ENCODE measurements around the gene PCGF5.
A peak's percentile ranks its signal among the peaks of the same experiment; 100 is the strongest.

The PCGF5 gene

DNA sequence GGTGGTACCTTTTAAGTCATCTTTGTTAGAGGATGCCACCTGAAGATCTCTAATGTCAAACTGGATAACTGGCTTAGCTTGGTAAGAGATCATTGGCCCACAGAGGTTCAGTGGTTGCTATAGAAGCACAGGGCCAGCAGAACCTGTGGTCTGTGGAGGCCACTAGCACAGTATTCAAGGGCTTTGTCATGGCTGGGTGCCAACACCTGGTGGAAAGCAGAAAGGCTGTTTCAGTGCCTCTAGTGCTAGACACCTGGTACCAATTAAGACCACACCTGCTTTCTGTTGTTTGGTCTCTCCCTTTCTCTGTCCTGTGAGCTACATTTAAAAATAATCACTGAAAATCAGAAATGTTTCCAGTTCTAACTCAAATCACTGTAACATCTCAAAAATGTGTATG lies 10.0 kb upstream of the PCGF5 start:
- Histone ChIP-seq H3K9ac (ENCODE audit: low read length) (no peak overlapping the region), H3K79me2 (ENCODE audit: low read length) (peaks cover 42% of the 10 kb centered on the region), H3K4me3 (ENCODE audit: low read length) (no peak overlapping the region), H3K27ac (ENCODE audit: low read length) (no peak overlapping the region), H3K36me3 (replicated peaks; ENCODE audit: low read depth, low read length) (no peaks in the 10 kb centered on the region), H3K27me3 (ENCODE audit: low read depth, low read length) (no peaks in the 10 kb centered on the region), H3K9me3 (ENCODE audit: insufficient read depth, low read length) (no peaks in the 10 kb centered on the region), H4K20me1 (ENCODE audit: insufficient read depth, low read length) (peaks cover 13% of the 10 kb centered on the region; the same call in 1 of the 2 replicates), H2AFZ (ENCODE audit: low read depth, low read length) (no peak overlapping the region), H3K4me2 (ENCODE audit: low read length) (no peak overlapping the region), H3K4me1 (ENCODE audit: low read length) (peaks cover 52% of the 10 kb centered on the region)
- no peak for TF ChIP-seq EZH2phosphoT487 (IDR thresholded peaks at IDR 0.05; ENCODE audit: low read depth)
- TF ChIP-seq, protein P1, sequence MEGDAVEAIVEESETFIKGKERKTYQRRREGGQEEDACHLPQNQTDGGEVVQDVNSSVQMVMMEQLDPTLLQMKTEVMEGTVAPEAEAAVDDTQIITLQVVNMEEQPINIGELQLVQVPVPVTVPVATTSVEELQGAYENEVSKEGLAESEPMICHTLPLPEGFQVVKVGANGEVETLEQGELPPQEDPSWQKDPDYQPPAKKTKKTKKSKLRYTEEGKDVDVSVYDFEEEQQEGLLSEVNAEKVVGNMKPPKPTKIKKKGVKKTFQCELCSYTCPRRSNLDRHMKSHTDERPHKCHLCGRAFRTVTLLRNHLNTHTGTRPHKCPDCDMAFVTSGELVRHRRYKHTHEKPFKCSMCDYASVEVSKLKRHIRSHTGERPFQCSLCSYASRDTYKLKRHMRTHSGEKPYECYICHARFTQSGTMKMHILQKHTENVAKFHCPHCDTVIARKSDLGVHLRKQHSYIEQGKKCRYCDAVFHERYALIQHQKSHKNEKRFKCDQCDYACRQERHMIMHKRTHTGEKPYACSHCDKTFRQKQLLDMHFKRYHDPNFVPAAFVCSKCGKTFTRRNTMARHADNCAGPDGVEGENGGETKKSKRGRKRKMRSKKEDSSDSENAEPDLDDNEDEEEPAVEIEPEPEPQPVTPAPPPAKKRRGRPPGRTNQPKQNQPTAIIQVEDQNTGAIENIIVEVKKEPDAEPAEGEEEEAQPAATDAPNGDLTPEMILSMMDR (IDR thresholded peaks at IDR 0.05; ENCODE audit: low read depth, low read length): no peak

DNA sequence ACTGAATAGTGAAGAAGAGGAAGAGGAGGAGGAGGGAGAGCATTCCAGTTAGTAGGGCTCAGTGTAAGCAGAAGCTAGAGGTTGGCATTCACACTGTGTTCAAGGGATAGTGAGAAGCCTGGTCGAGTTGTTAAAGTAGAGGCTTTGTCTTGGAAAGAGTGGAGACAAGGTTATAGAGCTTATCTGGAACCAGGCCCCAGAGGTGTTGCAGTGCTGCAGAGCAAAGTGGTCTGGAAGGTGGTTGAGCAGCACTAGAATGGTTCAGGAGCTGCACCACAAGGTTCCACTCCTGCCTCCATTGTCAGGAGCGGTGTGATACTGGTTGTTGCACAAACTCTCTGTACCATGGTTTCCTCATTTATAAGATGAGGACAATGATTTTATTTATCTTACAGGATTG lies 8.8 kb upstream of the PCGF5 start:
- no peak overlapping the region for H3K27ac ChIP-seq (ENCODE audit: low read length)
- H3K4me1 ChIP-seq (ENCODE audit: low read length): peaks cover 57% of the 10 kb centered on the region

DNA sequence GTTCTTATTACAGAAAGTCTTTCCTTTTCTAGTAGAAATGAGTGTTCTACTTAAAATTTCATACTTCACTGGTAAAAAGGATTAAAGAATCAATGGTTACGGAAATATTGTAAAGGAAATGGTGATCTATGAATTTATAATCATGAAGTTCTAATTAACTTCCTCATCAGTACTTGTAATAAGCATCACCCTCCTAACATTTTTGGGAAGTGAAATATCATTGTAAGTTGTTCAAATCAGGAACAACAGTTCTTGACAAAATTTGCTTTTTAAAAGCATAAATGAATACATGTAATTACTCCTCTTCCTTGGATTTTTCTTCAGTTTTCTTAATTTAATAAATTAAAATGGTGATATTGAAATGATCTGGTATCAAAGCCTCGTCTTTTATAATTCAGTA lies 5.6 kb upstream of the PCGF5 start:
- peak overlapping the region; percentile 14; the same call in 1 of the 2 replicates for H3K4me3 ChIP-seq (ENCODE audit: low read length)
- no peaks in the 10 kb centered on the region for H3K9me3 ChIP-seq (ENCODE audit: insufficient read depth, low read length)
- H4K20me1 ChIP-seq (ENCODE audit: insufficient read depth, low read length): peaks cover 7% of the 10 kb centered on the region; the same call in 1 of the 2 replicates
- no peaks in the 10 kb centered on the region for H3K27me3 ChIP-seq (ENCODE audit: low read depth, low read length)
- peak overlapping the region; percentile 56 for H3K4me2 ChIP-seq (ENCODE audit: low read length)
- H3K36me3 ChIP-seq (replicated peaks; ENCODE audit: low read depth, low read length): no peaks in the 10 kb centered on the region
- no peak for TF ChIP-seq EZH2phosphoT487 (IDR thresholded peaks at IDR 0.05; ENCODE audit: low read depth)
- 0 out of 2 replicates have a peak overlapping the region, but pooled peaks have one; percentile 14 for H3K27ac ChIP-seq (ENCODE audit: low read length)
- peaks cover 36% of the 10 kb centered on the region for H3K79me2 ChIP-seq (ENCODE audit: low read length)
- no peak overlapping the region for H2AFZ ChIP-seq (ENCODE audit: low read depth, low read length)
- H3K9ac ChIP-seq (ENCODE audit: low read length): no peak overlapping the region
- peaks cover 41% of the 10 kb centered on the region for H3K4me1 ChIP-seq (ENCODE audit: low read length)

More for the DNA sequence above, 8.8 kb upstream of the PCGF5 start:
- no peaks in the 10 kb centered on the region for H3K9me3 ChIP-seq (ENCODE audit: insufficient read depth, low read length)
- no peaks in the 10 kb centered on the region for H3K36me3 ChIP-seq (replicated peaks; ENCODE audit: low read depth, low read length)
- TF ChIP-seq, protein P1 (IDR thresholded peaks at IDR 0.05; ENCODE audit: low read depth, low read length): no peak
- H3K79me2 ChIP-seq (ENCODE audit: low read length): peaks cover 45% of the 10 kb centered on the region
- no peak overlapping the region for H2AFZ ChIP-seq (ENCODE audit: low read depth, low read length)
- no peaks in the 10 kb centered on the region for H3K27me3 ChIP-seq (ENCODE audit: low read depth, low read length)
- no peak overlapping the region for H3K4me3 ChIP-seq (ENCODE audit: low read length)
- H3K4me2 ChIP-seq (ENCODE audit: low read length): no peak overlapping the region
- H4K20me1 ChIP-seq (ENCODE audit: insufficient read depth, low read length): peaks cover 14% of the 10 kb centered on the region; the same call in 1 of the 2 replicates
- no peak overlapping the region for H3K9ac ChIP-seq (ENCODE audit: low read length)

DNA sequence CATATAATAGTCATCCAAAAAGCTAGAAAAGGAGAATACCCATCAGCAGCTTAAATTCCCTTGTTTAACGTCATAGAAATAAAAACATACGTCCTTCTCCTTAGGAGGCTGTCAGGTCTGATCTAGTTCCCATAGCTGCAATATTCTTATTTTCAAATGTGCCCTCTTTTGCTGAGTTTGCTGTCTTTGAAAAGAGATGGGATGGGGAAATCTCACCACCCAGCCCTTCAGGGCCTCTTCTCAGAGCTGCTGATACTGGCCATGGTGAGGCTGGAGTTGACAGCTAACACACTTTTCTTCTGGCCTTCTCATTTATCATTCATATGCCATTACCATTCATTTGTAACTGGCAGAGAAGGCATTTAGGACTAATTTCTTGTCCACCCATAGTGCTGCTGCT lies 5.1 kb upstream of the PCGF5 start:
- no peak overlapping the region for H2AFZ ChIP-seq (ENCODE audit: low read depth, low read length)
- peaks cover 31% of the 10 kb centered on the region for H3K79me2 ChIP-seq (ENCODE audit: low read length)
- H4K20me1 ChIP-seq (ENCODE audit: insufficient read depth, low read length): peaks cover 7% of the 10 kb centered on the region; the same call in 1 of the 2 replicates
- no peak overlapping the region for H3K4me3 ChIP-seq (ENCODE audit: low read length)
- 0 out of 2 replicates have a peak overlapping the region, but pooled peaks have one; percentile 14 for H3K27ac ChIP-seq (ENCODE audit: low read length)
- H3K9ac ChIP-seq (ENCODE audit: low read length): no peak overlapping the region
- H3K4me1 ChIP-seq (ENCODE audit: low read length): peaks cover 38% of the 10 kb centered on the region
- H3K4me2 ChIP-seq (ENCODE audit: low read length): peak overlapping the region; percentile 56
- no peak for TF ChIP-seq EZH2phosphoT487 (IDR thresholded peaks at IDR 0.05; ENCODE audit: low read depth)
- TF ChIP-seq, protein P1 (IDR thresholded peaks at IDR 0.05; ENCODE audit: low read depth, low read length): no peak
- no peaks in the 10 kb centered on the region for H3K9me3 ChIP-seq (ENCODE audit: insufficient read depth, low read length)
- no peaks in the 10 kb centered on the region for H3K27me3 ChIP-seq (ENCODE audit: low read depth, low read length)
- no peaks in the 10 kb centered on the region for H3K36me3 ChIP-seq (replicated peaks; ENCODE audit: low read depth, low read length)

All from OCI-LY3 (cell line).